ENCODE data around the gene RYR1. TPM values are rescaled to one million over a fixed set of nuclear protein-coding genes. Genes with fewer than 3 reads are reported as not detected.

RYR1 gene
- total RNA-seq, 1 experiment from 2014 or later, result not detected

DNA sequence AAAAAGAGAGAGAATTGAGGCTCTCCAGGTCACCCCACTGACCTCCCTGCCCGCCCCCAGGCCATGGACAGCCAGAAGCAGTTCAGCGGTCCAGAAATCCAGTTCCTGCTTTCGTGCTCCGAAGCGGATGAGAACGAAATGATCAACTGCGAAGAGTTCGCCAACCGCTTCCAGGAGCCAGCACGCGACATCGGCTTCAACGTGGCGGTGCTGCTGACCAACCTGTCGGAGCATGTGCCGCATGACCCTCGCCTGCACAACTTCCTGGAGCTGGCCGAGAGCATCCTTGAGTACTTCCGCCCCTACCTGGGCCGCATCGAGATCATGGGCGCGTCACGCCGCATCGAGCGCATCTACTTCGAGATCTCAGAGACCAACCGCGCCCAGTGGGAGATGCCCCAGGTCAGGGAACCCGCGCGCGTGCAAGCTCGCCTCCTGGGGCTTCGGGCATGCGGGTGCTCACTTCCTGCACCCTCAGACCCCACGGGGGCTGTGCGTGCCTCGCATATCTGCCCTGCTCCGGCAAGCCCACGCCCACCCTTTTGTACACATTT is 127.6 kb downstream of the RYR1 start:
- H3K4me1 ChIP-seq (ENCODE audit: insufficient read depth, low read length), result no peaks in the 10 kb centered on the region
- BruUV-seq (replicated peaks), result no TSS peak
- intact Hi-C loops (cut with micrococcal nuclease), result no loop called here
- H3K27me3 ChIP-seq (ENCODE audit: low read length), result no peaks in the 10 kb centered on the region
- no peaks in the 10 kb centered on the region for H3K79me2 ChIP-seq (ENCODE audit: low read length)
- ATAC-seq, result no peak
- TF ChIP-seq EZH2 (IDR thresholded peaks at IDR 0.05; ENCODE audit: low read length, unreplicated experiment), result no peak
- no peak for TF ChIP-seq CTCF (conservative IDR thresholded peaks at IDR 0.05; ENCODE audit: low read depth, low read length)
- TF ChIP-seq EZH2phosphoT487 (IDR thresholded peaks at IDR 0.05; ENCODE audit: borderline replicate concordance, low read length), result no peak
- H2AFZ ChIP-seq (ENCODE audit: low read length), result no peak overlapping the region
- no peak overlapping the region for H3K4me2 ChIP-seq (ENCODE audit: low read length)
- no peak overlapping the region for H3K27ac ChIP-seq (ENCODE audit: low read length)
- no peaks in the 10 kb centered on the region for H4K20me1 ChIP-seq (ENCODE audit: low read length)
- DNase-seq, result no peak
- H3K36me3 ChIP-seq (ENCODE audit: low read depth, low read length), result no peaks in the 10 kb centered on the region
- H3K4me3 ChIP-seq (ENCODE audit: low read length), result no peak overlapping the region
- H3K9me2 ChIP-seq (replicated peaks; ENCODE audit: low read length), result no peaks in the 10 kb centered on the region
- H3F3A ChIP-seq (ENCODE audit: low read length, unreplicated experiment), result no peaks in the 10 kb centered on the region
- POLR2A ChIA-PET (ENCODE audit: unreplicated experiment), result no interaction called here
- H3K9ac ChIP-seq (ENCODE audit: low read length), result no peak overlapping the region
- CTCF ChIA-PET, result no interaction called here
- H3K9me3 ChIP-seq (ENCODE audit: low read length), result no peaks in the 10 kb centered on the region

DNA sequence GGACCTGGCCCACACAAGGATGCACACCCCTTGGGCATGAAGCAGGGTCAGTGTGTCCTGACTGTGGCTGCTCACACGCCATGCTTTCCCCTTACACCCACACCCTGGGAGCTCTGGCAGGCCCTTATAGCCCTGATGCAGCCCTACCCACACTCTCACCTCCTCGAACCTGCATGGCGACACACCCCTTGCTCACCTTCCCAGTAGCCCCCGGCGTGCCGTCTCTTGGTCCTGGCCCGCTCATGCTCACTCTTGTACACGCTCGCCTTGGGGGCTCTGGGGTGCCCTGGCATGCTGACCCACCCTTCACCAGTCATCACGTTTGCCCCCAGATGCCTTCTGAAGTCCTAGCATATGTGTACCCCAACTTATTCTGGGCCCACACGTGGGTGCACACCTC is 128.2 kb downstream of the RYR1 start:
- no peak overlapping the region for H3K4me2 ChIP-seq (ENCODE audit: low read length)
- no peak for TF ChIP-seq EZH2 (IDR thresholded peaks at IDR 0.05; ENCODE audit: low read length, unreplicated experiment)
- no peak for TF ChIP-seq CTCF (conservative IDR thresholded peaks at IDR 0.05; ENCODE audit: low read depth, low read length)
- TF ChIP-seq EZH2phosphoT487 (IDR thresholded peaks at IDR 0.05; ENCODE audit: borderline replicate concordance, low read length), result no peak
- no TSS peak for BruUV-seq (replicated peaks)
- no peaks in the 10 kb centered on the region for H3K36me3 ChIP-seq (ENCODE audit: low read depth, low read length)
- no peaks in the 10 kb centered on the region for H3K9me3 ChIP-seq (ENCODE audit: low read length)
- ATAC-seq (no peak), DNase-seq (no peak)
- no peaks in the 10 kb centered on the region for H3K9me2 ChIP-seq (replicated peaks; ENCODE audit: low read length)
- H3K4me3 ChIP-seq (ENCODE audit: low read length), result no peak overlapping the region
- no peak overlapping the region for H3K27ac ChIP-seq (ENCODE audit: low read length)
- CTCF ChIA-PET, result no interaction called here
- POLR2A ChIA-PET (ENCODE audit: unreplicated experiment), result no interaction called here
- no peaks in the 10 kb centered on the region for H3F3A ChIP-seq (ENCODE audit: low read length, unreplicated experiment)
- no peak overlapping the region for H3K9ac ChIP-seq (ENCODE audit: low read length)
- no peaks in the 10 kb centered on the region for H4K20me1 ChIP-seq (ENCODE audit: low read length)
- H3K79me2 ChIP-seq (ENCODE audit: low read length), result no peaks in the 10 kb centered on the region
- no peak overlapping the region for H2AFZ ChIP-seq (ENCODE audit: low read length)
- no peaks in the 10 kb centered on the region for H3K27me3 ChIP-seq (ENCODE audit: low read length)
- intact Hi-C loops (cut with micrococcal nuclease), result no loop called here
- H3K4me1 ChIP-seq (ENCODE audit: insufficient read depth, low read length), result no peaks in the 10 kb centered on the region

- no peak overlapping the region for H3K9ac ChIP-seq (ENCODE audit: low read length)
- H3K4me1 ChIP-seq (ENCODE audit: insufficient read depth, low read length), result no peaks in the 10 kb centered on the region
- H3K4me3 ChIP-seq (ENCODE audit: low read length), result no peak overlapping the region
- no peaks in the 10 kb centered on the region for H3K79me2 ChIP-seq (ENCODE audit: low read length)
- TF ChIP-seq CTCF (conservative IDR thresholded peaks at IDR 0.05; ENCODE audit: low read depth, low read length) (no peak), EZH2phosphoT487 (IDR thresholded peaks at IDR 0.05; ENCODE audit: borderline replicate concordance, low read length) (no peak), EZH2 (IDR thresholded peaks at IDR 0.05; ENCODE audit: low read length, unreplicated experiment) (no peak)
- H3F3A ChIP-seq (ENCODE audit: low read length, unreplicated experiment), result no peaks in the 10 kb centered on the region
- no peaks in the 10 kb centered on the region for H4K20me1 ChIP-seq (ENCODE audit: low read length)
- no peaks in the 10 kb centered on the region for H3K9me3 ChIP-seq (ENCODE audit: low read length)
- ATAC-seq (no peak), DNase-seq (no peak)
- no peaks in the 10 kb centered on the region for H3K9me2 ChIP-seq (replicated peaks; ENCODE audit: low read length)
- H2AFZ ChIP-seq (ENCODE audit: low read length), result no peak overlapping the region
- H3K36me3 ChIP-seq (ENCODE audit: low read depth, low read length), result no peaks in the 10 kb centered on the region
- no peak overlapping the region for H3K27ac ChIP-seq (ENCODE audit: low read length)
- intact Hi-C loops (cut with micrococcal nuclease), result no loop called here
- H3K27me3 ChIP-seq (ENCODE audit: low read length), result no peaks in the 10 kb centered on the region
- BruUV-seq (replicated peaks), result no TSS peak
- ChIA-PET POLR2A (ENCODE audit: unreplicated experiment) (no interaction called here), CTCF (no interaction called here)
- no peak overlapping the region for H3K4me2 ChIP-seq (ENCODE audit: low read length)
These were observed 128.6 kb downstream of the RYR1 start for GRCh38 chr19:38562096-38562495.

Data from PC-3 (cell line).